IMR-90 (cell line): ENCODE data around the gene CCDC77. TPM values are rescaled to one million over a fixed set of nuclear protein-coding genes. Genes with fewer than 3 reads are reported as not detected.

Experiments
- ATAC-seq: fragments of 200-7000 bp; cut with Tn5 transposase; 2 replicates; pipeline ENCODE4 v1.9.1; 2020; ENCODE audit warnings: low read depth, mild to moderate bottlenecking, moderate library complexity
- BruUV-seq: library from RNA; stranded (reverse); fragments of 400-500 nt; replicated peaks from 2 replicates; lab custom pipeline; 2021; lab: Mats Ljungman, UMichigan
- CTCF ChIA-PET: fragments of 300-600 bp; formaldehyde crosslinking; extraction: SDS; loops from one replicate; lab custom pipeline; 2021; ENCODE audit warnings: antibody characterized with exemption; lab: Yijun Ruan, JAX
- POLR2A ChIA-PET: fragments of 300-600 bp; sonication (Branson Sonifier 250); formaldehyde crosslinking; loops from one replicate; lab custom pipeline; 2022; ENCODE audit warnings: antibody characterized with exemption; ENCODE audit not compliant: unreplicated experiment; lab: Charles Lee
- DNase-seq: peaks from one replicate; pipeline ENCODE4 v3.0.0; 2013
- H2AFZ ChIP-seq: replicated peaks from 2 replicates; pipeline ENCODE3; 2013; ENCODE audit warnings: low read length, mild to moderate bottlenecking; ENCODE audit not compliant: poor library complexity
- H2AK5ac ChIP-seq: 2 replicates; pipeline ENCODE4 v1.6.1; 2013; ENCODE audit warnings: low read depth, low read length, inconsistent platforms
- H2AK9ac ChIP-seq: replicated peaks from 2 replicates; pipeline ENCODE3; 2013; ENCODE audit warnings: mild to moderate bottlenecking, low read depth, low read length, moderate library complexity; ENCODE audit not compliant: poor library complexity
- H2BK120ac ChIP-seq: 2 replicates; pipeline ENCODE4 v1.6.1; 2013; ENCODE audit warnings: low read depth, low read length, inconsistent platforms
- H2BK15ac ChIP-seq: 3 replicates; pipeline ENCODE4 v1.6.1; 2013; ENCODE audit warnings: low read depth, low read length, inconsistent platforms
- H2BK20ac ChIP-seq: 2 replicates; pipeline ENCODE4 v1.6.1; 2013; ENCODE audit warnings: low read depth, mild to moderate bottlenecking, inconsistent platforms, low read length, moderate library complexity
- H2BK5ac ChIP-seq: 2 replicates; pipeline ENCODE4 v1.6.1; 2013; ENCODE audit warnings: mild to moderate bottlenecking, low read depth, low read length, inconsistent platforms; ENCODE audit not compliant: poor library complexity, severe bottlenecking
- H3K14ac ChIP-seq: replicated peaks from 2 replicates; pipeline ENCODE4 v1.6.1; 2013; ENCODE audit warnings: low read depth, low read length, inconsistent platforms
- H3K18ac ChIP-seq: 2 replicates; pipeline ENCODE4 v1.6.1; 2013; ENCODE audit warnings: low read depth, low read length, control low read depth
- H3K23ac ChIP-seq: 2 replicates; pipeline ENCODE4 v1.6.1; 2013; ENCODE audit warnings: low read depth, low read length, inconsistent platforms
- H3K27ac ChIP-seq: 2 replicates; pipeline ENCODE4 v1.5.1; 2013; ENCODE audit warnings: mild to moderate bottlenecking, control low read depth, low read length; ENCODE audit not compliant: insufficient read depth
- H3K27me3 ChIP-seq: 2 replicates; pipeline ENCODE4 v1.6.1; 2013; ENCODE audit warnings: low read length; ENCODE audit not compliant: control insufficient read depth, insufficient read depth
- H3K36me3 ChIP-seq: 2 replicates; pipeline ENCODE4 v1.6.1; 2013; ENCODE audit warnings: low read length, mixed read lengths; ENCODE audit not compliant: control insufficient read depth, insufficient read depth
- H3K4ac ChIP-seq: 2 replicates; pipeline ENCODE4 v1.6.1; 2013; ENCODE audit warnings: low read depth, low read length, inconsistent platforms
- H3K4me1 ChIP-seq: 2 replicates; pipeline ENCODE4 v1.6.1; 2013; ENCODE audit warnings: low read length, mixed read lengths; ENCODE audit not compliant: control insufficient read depth, insufficient read depth
- H3K4me2 ChIP-seq: 2 replicates; pipeline ENCODE4 v1.6.1; 2013; ENCODE audit warnings: low read depth, mild to moderate bottlenecking, control low read depth, low read length, moderate library complexity
- H3K4me3 ChIP-seq: 2 replicates; pipeline ENCODE4 v1.5.1; 2013; ENCODE audit warnings: low read depth, mild to moderate bottlenecking, control low read depth, low read length, moderate library complexity; ENCODE audit not compliant: insufficient read depth
- H3K56ac ChIP-seq: 2 replicates; pipeline ENCODE4 v1.6.1; 2013; ENCODE audit warnings: low read length, inconsistent platforms; ENCODE audit not compliant: insufficient read depth; ENCODE audit errors: extremely low read depth
- H3K79me1 ChIP-seq, 2 experiments: 2 replicates each; pipeline ENCODE4 v1.6.1; 2013; ENCODE audit warnings: low read length in 2 of 2, inconsistent platforms in 1 of 2, low read depth in 1 of 2
- H3K9ac ChIP-seq: 2 replicates; pipeline ENCODE4 v1.6.1; 2013; ENCODE audit warnings: low read depth, low read length, control low read depth
- H3K9me1 ChIP-seq: 2 replicates; pipeline ENCODE4 v1.6.1; 2013; ENCODE audit warnings: low read length, inconsistent platforms; ENCODE audit not compliant: insufficient read depth
- H3K9me3 ChIP-seq: 2 replicates; pipeline ENCODE4 v1.6.1; 2013; ENCODE audit warnings: low read length; ENCODE audit not compliant: control insufficient read depth, insufficient read depth
- H4K20me1 ChIP-seq: 2 replicates; pipeline ENCODE4 v1.6.1; 2013; ENCODE audit warnings: low read length, inconsistent platforms; ENCODE audit not compliant: insufficient read depth
- H4K5ac ChIP-seq: 2 replicates; pipeline ENCODE4 v1.6.1; 2013; ENCODE audit warnings: mild to moderate bottlenecking, low read depth, low read length, control low read depth
- H4K8ac ChIP-seq, 2 experiments: 2 replicates each; pipeline ENCODE4 v1.6.1; 2013; ENCODE audit warnings: low read depth in 2 of 2, low read length in 2 of 2, control low read depth in 1 of 2, inconsistent platforms in 1 of 2
- H4K91ac ChIP-seq: 2 replicates; pipeline ENCODE4 v1.6.1; 2013; ENCODE audit warnings: low read depth, low read length, inconsistent platforms; ENCODE audit not compliant: insufficient read depth
- BHLHE40 ChIP-seq: fragments of 150-350 bp; IDR thresholded peaks from 2 replicates; pipeline ENCODE4 v1.6.1; 2016; ENCODE audit warnings: mild to moderate bottlenecking, low read depth, low read length
- CEBPB ChIP-seq: IDR thresholded peaks from 2 replicates; pipeline ENCODE4 v1.6.1; 2012; ENCODE audit warnings: low read depth, low read length, improper control_type of control experiment
- CTCF ChIP-seq: conservative IDR thresholded peaks from 2 replicates; pipeline ENCODE4 v1.5.1; 2012; ENCODE audit warnings: mild to moderate bottlenecking, low read depth, low read length, improper control_type of control experiment
- MAZ ChIP-seq: IDR thresholded peaks from 2 replicates; pipeline ENCODE4 v1.6.1; 2012; ENCODE audit warnings: low read depth, mild to moderate bottlenecking, low read length, improper control_type of control experiment, moderate library complexity, borderline replicate concordance
- MXI1 ChIP-seq: IDR thresholded peaks from 2 replicates; pipeline ENCODE4 v1.6.1; 2012; ENCODE audit warnings: low read depth, mild to moderate bottlenecking, low read length, moderate library complexity, borderline replicate concordance
- POLR2A ChIP-seq: IDR thresholded peaks from 2 replicates; pipeline ENCODE4 v1.6.1; 2012; ENCODE audit warnings: mild to moderate bottlenecking, low read depth, low read length
- RAD21 ChIP-seq: IDR thresholded peaks from 2 replicates; pipeline ENCODE4 v1.6.1; 2012; ENCODE audit warnings: low read length, improper control_type of control experiment
- RFX5 ChIP-seq: IDR thresholded peaks from 2 replicates; pipeline ENCODE4 v1.8.0; 2012; ENCODE audit warnings: low read depth, mild to moderate bottlenecking, low read length, moderate library complexity
- SMC3 ChIP-seq: fragments of 150-350 bp; IDR thresholded peaks from 2 replicates; pipeline ENCODE4 v1.6.1; 2016; ENCODE audit warnings: low read depth, mild to moderate bottlenecking, antibody characterized with exemption, low read length, moderate library complexity
- WGBS, 2 experiments: methylation state at CpG; one replicate each; pipeline versions ENCODE4 v1.1.5 to v1.1.7; 2013; ENCODE audit warnings: missing lambda C conversion rate in 2 of 2; ENCODE audit not compliant: insufficient read length in 1 of 2; ENCODE audit errors: extremely low coverage in 2 of 2; 5-methylcytosine and 5-hydroxymethylcytosine counted together
- dilution Hi-C: fragments of 300-500 bp; cut with HindIII; formaldehyde crosslinking; loops from one replicate; pipeline ENCODE4 v1.14.3; 2018; ENCODE audit warnings: low sequenced_read_pairs; ENCODE audit not compliant: unreplicated experiment
- in situ Hi-C: fragments of 300-500 bp; cut with MboI; formaldehyde crosslinking; loops from 3 replicates; pipeline ENCODE4 v1.14.3; 2019; ENCODE audit warnings: low sequenced_read_pairs, inconsistent platforms, mixed read lengths
- intact Hi-C: fragments of 100-400 bp; cut with micrococcal nuclease; formaldehyde crosslinking; loops from 2 replicates; pipeline ENCODE4 v1.10.0; 2022
- polyA plus RNA-seq, 3 experiments: library from polyadenylated mRNA; depleted of rRNA; stranded (reverse); fragments of >200 nt; gene quantifications; 2 replicates each; pipeline ENCODE4 v1.2.3, GENCODE V29; 2012; ENCODE audit warnings: low replicate concordance in 1 of 3
- total RNA-seq: library from RNA; depleted of rRNA; stranded (reverse); fragments of >200 nt; gene quantifications from 2 replicates; pipeline ENCODE4 v1.2.3, GENCODE V29; 2012

Gene CCDC77
- total and polyA plus RNA-seq, 2 of the 4 experiments (the other 2 are of a cell fraction), result 6.6 to 7.2 TPM

GRCh38 chr12:450438-450837 lies 49.0 kb downstream of the CCDC77 start:
- CTCF ChIA-PET, result interaction anchor here (0.9 kb wide), 1 partner anchor 8 kb away, joined by 4 read pairs; no protein-coding TSS in a partner anchor
- TF ChIP-seq SMC3, result no peak
- TF ChIP-seq CEBPB, result no peak
- no peak for TF ChIP-seq MXI1
- no peak for TF ChIP-seq RAD21
- TF ChIP-seq CTCF, result no peak
- TF ChIP-seq MAZ, result no peak
- TF ChIP-seq RFX5, result no peak
- TF ChIP-seq BHLHE40, result no peak
- TF ChIP-seq POLR2A, result no peak

More at GRCh38 chr12:450438-450837, 49.0 kb downstream of the CCDC77 start:
- Histone ChIP-seq H3K56ac (no peak overlapping the region), H3K27me3 (peaks cover 34% of the 10 kb centered on the region), H3K4me2 (no peak overlapping the region), H3K79me1 (no peaks in the 10 kb centered on the region), H2BK15ac (no peak overlapping the region), H2AK5ac (no peak overlapping the region), H4K20me1 (no peaks in the 10 kb centered on the region), H3K14ac (no peak overlapping the region), H4K8ac (no peak overlapping the region), H3K9me3 (no peaks in the 10 kb centered on the region), H2AFZ (no peak overlapping the region), H2AK9ac (no peak overlapping the region), H3K18ac (no peak overlapping the region), H4K5ac (no peak overlapping the region), H3K23ac (no peak overlapping the region), H3K4me1 (no peaks in the 10 kb centered on the region), H3K36me3 (no peaks in the 10 kb centered on the region), H3K9me1 (no peaks in the 10 kb centered on the region), H2BK120ac (no peak overlapping the region), H2BK5ac (no peak overlapping the region), H3K27ac (no peak overlapping the region), H2BK20ac (no peak overlapping the region), H3K4ac (no peak overlapping the region), H3K9ac (no peak overlapping the region), H4K91ac (no peak overlapping the region), H3K4me3 (no peak overlapping the region)
- BruUV-seq, result no TSS peak
- no CpG with 5 or more reads among the region's 3 CpGs for WGBS, 2 experiments
- POLR2A ChIA-PET, result no interaction called here
- in situ Hi-C loops, result no loop called here
- ATAC-seq (no peak), DNase-seq (no peak)
- intact Hi-C loops, result no loop called here
- dilution Hi-C loops, result no loop called here
